HG03521 (cell line): ENCODE measurements around the gene KRT13.

Experiments
- ATAC-seq: cut with Tn5 transposase; IDR thresholded peaks from one replicate; pipeline ENCODE4 v1.9.1; 2021; ENCODE audit warnings: mild to moderate bottlenecking, moderate library complexity; ENCODE audit not compliant: unreplicated experiment

Gene KRT13

GRCh38 chr17:41498276-41498675 is 7.1 kb downstream of the KRT13 start:
- no peak for ATAC-seq

GRCh38 chr17:41496803-41497484 is 8.5 kb downstream of the KRT13 start:
- ATAC-seq = peak; percentile 54

- no peak for ATAC-seq
Observed at GRCh38 chr17:41494524-41494923, 10.9 kb downstream of the KRT13 start.

GRCh38 chr17:41492771-41493170 is 12.6 kb downstream of the KRT13 start:
- ATAC-seq = no peak

- ATAC-seq = no peak
Observed at GRCh38 chr17:41492351-41492750, 13.1 kb downstream of the KRT13 start.

GRCh38 chr17:41491476-41491875 is 13.9 kb downstream of the KRT13 start:
- ATAC-seq = no peak

GRCh38 chr17:41490000-41490990 is 15.1 kb downstream of the KRT13 start:
- no peak for ATAC-seq

- ATAC-seq = no peak
Observed at GRCh38 chr17:41489531-41489930, 15.9 kb downstream of the KRT13 start, which contains the start of gene KRT36. Gene KRT36 (minus strand): TSS chr17:41489910. CDS start chr17:41489864, 46 bp downstream.

- ATAC-seq = no peak
Observed at GRCh38 chr17:41486809-41487530, 18.4 kb downstream of the KRT13 start.

- ATAC-seq = no peak
Observed at GRCh38 chr17:41486316-41486715, 19.1 kb downstream of the KRT13 start.

- no peak for ATAC-seq
Observed at GRCh38 chr17:41484920-41485904, 20.2 kb downstream of the KRT13 start.

- ATAC-seq = no peak
Observed at GRCh38 chr17:41483991-41484826, 21.2 kb downstream of the KRT13 start.

GRCh38 chr17:41483531-41483930 is 21.9 kb downstream of the KRT13 start:
- ATAC-seq = no peak

GRCh38 chr17:41481036-41481435 is 24.4 kb downstream of the KRT13 start, which contains the start of gene KRT35:
Gene KRT35 (minus strand): TSS chr17:41481151. CDS start chr17:41481097, 54 bp downstream.
- no peak for ATAC-seq

- no peak for ATAC-seq
Observed at GRCh38 chr17:41480581-41480980, 24.8 kb downstream of the KRT13 start.

GRCh38 chr17:41480136-41480535 is 25.3 kb downstream of the KRT13 start:
- ATAC-seq = no peak

- ATAC-seq = no peak
Observed at GRCh38 chr17:41478237-41478636, 27.2 kb downstream of the KRT13 start.

- ATAC-seq = no peak
Observed at GRCh38 chr17:41476866-41477815, 28.3 kb downstream of the KRT13 start.
